HCT116 (cell line): ENCODE measurements around the gene PTPN18.

Experiments
- EZH2 ChIP-seq: fragments of 200-600 bp; sonication (generic); IDR thresholded peaks from 2 replicates; pipeline ENCODE4 v1.6.1; 2017; ENCODE audit warnings: antibody characterized with exemption, mixed run types
- EZH2phosphoT487 ChIP-seq: fragments of 200-600 bp; IDR thresholded peaks from 2 replicates; pipeline ENCODE4 v1.6.1; 2018; ENCODE audit warnings: antibody characterized with exemption, borderline replicate concordance
- POLR2A ChIP-seq: IDR thresholded peaks from 2 replicates; pipeline ENCODE4 v1.7.0; 2011; ENCODE audit warnings: borderline replicate concordance; ENCODE audit not compliant: insufficient read depth, insufficient read length; ENCODE audit errors: extremely low read depth
- POLR2AphosphoS5 ChIP-seq: IDR thresholded peaks from 2 replicates; pipeline ENCODE4 v1.6.1; 2011; ENCODE audit warnings: mild to moderate bottlenecking, low read depth, low read length, moderate library complexity
- SIN3A ChIP-seq: IDR thresholded peaks from 2 replicates; pipeline ENCODE4 v1.6.1; 2012; ENCODE audit warnings: low read depth
- YY1 ChIP-seq: IDR thresholded peaks from 2 replicates; pipeline ENCODE4 v1.6.1; 2011; ENCODE audit warnings: low read length, low read depth, moderate library complexity, mild to moderate bottlenecking; ENCODE audit not compliant: insufficient replicate concordance; ENCODE audit errors: extremely low read depth
- ZNF274 ChIP-seq: fragments of 200-500 bp; sonication (Bioruptor generic); IDR thresholded peaks from 2 replicates; pipeline ENCODE4 v1.6.1; 2014; ENCODE audit warnings: mild to moderate bottlenecking, low read depth, low read length, inconsistent platforms
- TF ChIP-seq, protein P1 (sequence below), 3 experiments: fragments of 200-600 bp in 1 of 3; sonication (generic) in 1 of 3; IDR thresholded peaks in 2 of 3; conservative IDR thresholded peaks in 1 of 3; 2 replicates each; pipeline ENCODE4 v1.5.1; 2012 to 2017; ENCODE audit warnings: low read depth in 2 of 3, low read length in 2 of 3, antibody characterized with exemption in 1 of 3, borderline replicate concordance in 1 of 3, control low read depth in 1 of 3, mild to moderate bottlenecking in 1 of 3, mixed read lengths in 1 of 3, mixed run types in 1 of 3, moderate library complexity in 1 of 3; ENCODE audit not compliant: insufficient read depth in 1 of 3
- TF ChIP-seq, protein P2 (sequence below): IDR thresholded peaks from 2 replicates; pipeline ENCODE4 v1.6.1; 2012; ENCODE audit warnings: low read depth

DNA sequence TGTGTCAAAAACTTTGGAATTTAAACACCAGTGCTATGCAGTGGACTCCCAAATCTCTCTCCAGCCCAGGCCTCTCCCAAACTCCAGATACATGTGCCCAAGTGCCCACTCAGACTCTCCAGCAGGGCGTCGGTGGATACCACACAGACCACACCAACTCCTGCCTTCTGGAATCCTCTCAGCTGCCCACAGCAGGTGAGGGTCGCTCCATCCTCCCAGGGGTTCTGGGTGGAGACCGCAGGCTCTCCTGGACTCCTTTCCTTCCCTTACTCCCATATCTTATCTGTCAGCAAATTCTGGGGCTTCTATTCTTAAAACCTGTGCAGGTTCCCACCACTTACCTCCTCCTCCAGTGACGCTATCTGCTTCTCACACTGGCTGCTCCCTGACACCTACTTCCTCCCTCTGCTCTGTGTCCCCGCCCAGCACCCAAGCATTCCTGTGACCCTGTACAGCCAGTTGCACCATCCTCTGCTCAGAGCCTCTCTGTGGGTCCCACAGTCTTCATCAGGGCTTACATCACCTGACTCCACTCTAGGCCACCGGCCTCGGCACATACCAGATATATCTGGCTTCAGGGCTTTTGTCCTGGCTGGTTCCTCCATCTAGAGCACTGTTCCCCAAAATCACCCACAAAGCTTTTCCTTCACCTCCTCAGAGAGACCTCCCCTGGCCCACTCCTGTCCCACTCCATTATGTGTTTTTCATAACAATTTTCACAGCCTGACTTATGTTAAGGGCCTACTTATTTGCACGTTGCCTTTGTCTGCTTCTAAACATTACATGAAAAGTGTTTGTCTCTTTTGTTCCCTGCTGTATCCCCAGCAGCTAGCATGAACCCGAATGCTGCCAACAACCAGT is 15.7 kb upstream of the PTPN18 start:
- TF ChIP-seq SIN3A (no peak), EZH2 (no peak), POLR2AphosphoS5 (no peak), YY1 (no peak), EZH2phosphoT487 (no peak), POLR2A (no peak), ZNF274 (no peak)
- TF ChIP-seq, protein P1, sequence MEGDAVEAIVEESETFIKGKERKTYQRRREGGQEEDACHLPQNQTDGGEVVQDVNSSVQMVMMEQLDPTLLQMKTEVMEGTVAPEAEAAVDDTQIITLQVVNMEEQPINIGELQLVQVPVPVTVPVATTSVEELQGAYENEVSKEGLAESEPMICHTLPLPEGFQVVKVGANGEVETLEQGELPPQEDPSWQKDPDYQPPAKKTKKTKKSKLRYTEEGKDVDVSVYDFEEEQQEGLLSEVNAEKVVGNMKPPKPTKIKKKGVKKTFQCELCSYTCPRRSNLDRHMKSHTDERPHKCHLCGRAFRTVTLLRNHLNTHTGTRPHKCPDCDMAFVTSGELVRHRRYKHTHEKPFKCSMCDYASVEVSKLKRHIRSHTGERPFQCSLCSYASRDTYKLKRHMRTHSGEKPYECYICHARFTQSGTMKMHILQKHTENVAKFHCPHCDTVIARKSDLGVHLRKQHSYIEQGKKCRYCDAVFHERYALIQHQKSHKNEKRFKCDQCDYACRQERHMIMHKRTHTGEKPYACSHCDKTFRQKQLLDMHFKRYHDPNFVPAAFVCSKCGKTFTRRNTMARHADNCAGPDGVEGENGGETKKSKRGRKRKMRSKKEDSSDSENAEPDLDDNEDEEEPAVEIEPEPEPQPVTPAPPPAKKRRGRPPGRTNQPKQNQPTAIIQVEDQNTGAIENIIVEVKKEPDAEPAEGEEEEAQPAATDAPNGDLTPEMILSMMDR (IDR thresholded peaks at IDR 0.05 in 2 of 3, conservative IDR thresholded peaks at IDR 0.05 in 1 of 3; ENCODE audit: borderline replicate concordance in 1 of 3, insufficient read depth in 1 of 3, low read depth in 2 of 3, low read length in 2 of 3), result no peak
- TF ChIP-seq, protein P2, sequence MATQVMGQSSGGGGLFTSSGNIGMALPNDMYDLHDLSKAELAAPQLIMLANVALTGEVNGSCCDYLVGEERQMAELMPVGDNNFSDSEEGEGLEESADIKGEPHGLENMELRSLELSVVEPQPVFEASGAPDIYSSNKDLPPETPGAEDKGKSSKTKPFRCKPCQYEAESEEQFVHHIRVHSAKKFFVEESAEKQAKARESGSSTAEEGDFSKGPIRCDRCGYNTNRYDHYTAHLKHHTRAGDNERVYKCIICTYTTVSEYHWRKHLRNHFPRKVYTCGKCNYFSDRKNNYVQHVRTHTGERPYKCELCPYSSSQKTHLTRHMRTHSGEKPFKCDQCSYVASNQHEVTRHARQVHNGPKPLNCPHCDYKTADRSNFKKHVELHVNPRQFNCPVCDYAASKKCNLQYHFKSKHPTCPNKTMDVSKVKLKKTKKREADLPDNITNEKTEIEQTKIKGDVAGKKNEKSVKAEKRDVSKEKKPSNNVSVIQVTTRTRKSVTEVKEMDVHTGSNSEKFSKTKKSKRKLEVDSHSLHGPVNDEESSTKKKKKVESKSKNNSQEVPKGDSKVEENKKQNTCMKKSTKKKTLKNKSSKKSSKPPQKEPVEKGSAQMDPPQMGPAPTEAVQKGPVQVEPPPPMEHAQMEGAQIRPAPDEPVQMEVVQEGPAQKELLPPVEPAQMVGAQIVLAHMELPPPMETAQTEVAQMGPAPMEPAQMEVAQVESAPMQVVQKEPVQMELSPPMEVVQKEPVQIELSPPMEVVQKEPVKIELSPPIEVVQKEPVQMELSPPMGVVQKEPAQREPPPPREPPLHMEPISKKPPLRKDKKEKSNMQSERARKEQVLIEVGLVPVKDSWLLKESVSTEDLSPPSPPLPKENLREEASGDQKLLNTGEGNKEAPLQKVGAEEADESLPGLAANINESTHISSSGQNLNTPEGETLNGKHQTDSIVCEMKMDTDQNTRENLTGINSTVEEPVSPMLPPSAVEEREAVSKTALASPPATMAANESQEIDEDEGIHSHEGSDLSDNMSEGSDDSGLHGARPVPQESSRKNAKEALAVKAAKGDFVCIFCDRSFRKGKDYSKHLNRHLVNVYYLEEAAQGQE, result no peak
